Loucy (cell line): ENCODE measurements around the gene PHF20.

Experiments
- H2AFZ ChIP-seq: fragments of 200-600 bp; sonication (generic); 2 replicates; pipeline ENCODE4 v1.6.0; 2016; ENCODE audit warnings: antibody characterized with exemption, mild to moderate bottlenecking, low read length, moderate library complexity
- H3F3A ChIP-seq: fragments of 200-600 bp; 2 replicates; pipeline ENCODE4 v1.6.0; 2016; ENCODE audit warnings: antibody characterized with exemption, low read depth, mild to moderate bottlenecking
- H3K27me3 ChIP-seq: fragments of 200-600 bp; sonication (generic); 2 replicates; pipeline ENCODE4 v1.6.1; 2014; ENCODE audit warnings: low read length, mild to moderate bottlenecking; ENCODE audit not compliant: insufficient read depth, poor library complexity, severe bottlenecking
- H3K36me3 ChIP-seq: fragments of 200-600 bp; sonication (generic); 2 replicates; pipeline ENCODE4 v1.6.1; 2016; ENCODE audit warnings: low read length; ENCODE audit not compliant: insufficient read depth
- H3K4me1 ChIP-seq: fragments of 200-600 bp; sonication (generic); 2 replicates; pipeline ENCODE4 v1.5.1; 2014; ENCODE audit warnings: low read length, mild to moderate bottlenecking; ENCODE audit not compliant: insufficient read depth, poor library complexity, severe bottlenecking
- H3K4me2 ChIP-seq: fragments of 200-600 bp; sonication (generic); 2 replicates; pipeline ENCODE4 v1.6.0; 2014; ENCODE audit warnings: antibody characterized with exemption, low read length, low read depth, mild to moderate bottlenecking; ENCODE audit not compliant: poor library complexity, severe bottlenecking
- H3K4me3 ChIP-seq: fragments of 200-600 bp; sonication (generic); 2 replicates; pipeline ENCODE4 v1.5.1; 2014; ENCODE audit warnings: low read length, mild to moderate bottlenecking, mixed read lengths; ENCODE audit not compliant: poor library complexity, severe bottlenecking
- H3K79me2 ChIP-seq: fragments of 200-600 bp; sonication (generic); 2 replicates; pipeline ENCODE4 v1.6.1; 2014; ENCODE audit warnings: low read length; ENCODE audit not compliant: insufficient read depth
- H3K9ac ChIP-seq: fragments of 200-600 bp; sonication (generic); 2 replicates; pipeline ENCODE4 v1.6.0; 2014; ENCODE audit warnings: mild to moderate bottlenecking, low read depth, low read length, moderate library complexity; ENCODE audit not compliant: poor library complexity, severe bottlenecking
- H3K9me2 ChIP-seq: fragments of 200-600 bp; sonication (generic); replicated peaks from 2 replicates; pipeline ENCODE4 v1.6.1; 2016; ENCODE audit warnings: low read depth, low read length, mixed read lengths
- H3K9me3 ChIP-seq: fragments of 200-600 bp; sonication (generic); 2 replicates; pipeline ENCODE4 v1.6.1; 2014; ENCODE audit warnings: mild to moderate bottlenecking, antibody characterized with exemption, low read length, low read depth; ENCODE audit not compliant: insufficient read depth
- H4K20me1 ChIP-seq: fragments of 200-600 bp; sonication (generic); 2 replicates; pipeline ENCODE4 v1.6.0; 2014; ENCODE audit warnings: antibody characterized with exemption, low read length, mild to moderate bottlenecking; ENCODE audit not compliant: insufficient read depth, poor library complexity, severe bottlenecking
- EZH2phosphoT487 ChIP-seq: fragments of 200-600 bp; IDR thresholded peaks from 2 replicates; pipeline ENCODE4 v1.6.1; 2018; ENCODE audit warnings: antibody characterized with exemption, mild to moderate bottlenecking, moderate library complexity, borderline replicate concordance
- TF ChIP-seq, protein P1 (sequence below): fragments of 200-600 bp; sonication (generic); conservative IDR thresholded peaks from 2 replicates; pipeline ENCODE4 v1.5.1; 2014; ENCODE audit warnings: mild to moderate bottlenecking, antibody characterized with exemption, low read length

The PHF20 gene

DNA sequence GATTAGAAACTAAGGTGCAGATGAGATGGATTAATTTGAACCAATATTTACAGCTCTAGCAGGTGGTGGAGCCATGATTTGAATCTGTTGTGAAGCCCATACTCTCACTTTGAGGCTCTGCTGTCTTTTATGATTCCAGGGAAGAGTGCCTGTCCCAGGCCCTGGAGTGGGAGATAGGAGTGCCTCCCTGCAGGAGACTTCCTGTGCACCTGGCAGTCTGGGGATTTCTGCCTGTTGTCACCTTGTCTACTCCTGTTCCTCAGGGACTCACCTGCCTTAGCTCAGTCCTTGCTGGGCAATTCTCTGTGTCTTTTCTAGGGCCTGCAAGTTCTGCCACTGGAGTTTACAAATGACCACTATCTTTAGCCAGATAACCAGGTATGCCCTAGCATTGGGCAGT lies 136.2 kb downstream of the PHF20 start:
- no peaks in the 10 kb centered on the region for H3K27me3 ChIP-seq
- no peak overlapping the region for H3K9ac ChIP-seq
- no peaks in the 10 kb centered on the region for H3K79me2 ChIP-seq
- H3K36me3 ChIP-seq, result peaks cover 20% of the 10 kb centered on the region; the same call in 1 of the 2 replicates
- no peaks in the 10 kb centered on the region for H3K4me1 ChIP-seq
- H2AFZ ChIP-seq, result no peak overlapping the region
- no peak overlapping the region for H3K4me3 ChIP-seq
- TF ChIP-seq, protein P1, sequence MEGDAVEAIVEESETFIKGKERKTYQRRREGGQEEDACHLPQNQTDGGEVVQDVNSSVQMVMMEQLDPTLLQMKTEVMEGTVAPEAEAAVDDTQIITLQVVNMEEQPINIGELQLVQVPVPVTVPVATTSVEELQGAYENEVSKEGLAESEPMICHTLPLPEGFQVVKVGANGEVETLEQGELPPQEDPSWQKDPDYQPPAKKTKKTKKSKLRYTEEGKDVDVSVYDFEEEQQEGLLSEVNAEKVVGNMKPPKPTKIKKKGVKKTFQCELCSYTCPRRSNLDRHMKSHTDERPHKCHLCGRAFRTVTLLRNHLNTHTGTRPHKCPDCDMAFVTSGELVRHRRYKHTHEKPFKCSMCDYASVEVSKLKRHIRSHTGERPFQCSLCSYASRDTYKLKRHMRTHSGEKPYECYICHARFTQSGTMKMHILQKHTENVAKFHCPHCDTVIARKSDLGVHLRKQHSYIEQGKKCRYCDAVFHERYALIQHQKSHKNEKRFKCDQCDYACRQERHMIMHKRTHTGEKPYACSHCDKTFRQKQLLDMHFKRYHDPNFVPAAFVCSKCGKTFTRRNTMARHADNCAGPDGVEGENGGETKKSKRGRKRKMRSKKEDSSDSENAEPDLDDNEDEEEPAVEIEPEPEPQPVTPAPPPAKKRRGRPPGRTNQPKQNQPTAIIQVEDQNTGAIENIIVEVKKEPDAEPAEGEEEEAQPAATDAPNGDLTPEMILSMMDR, result no peak
- TF ChIP-seq EZH2phosphoT487, result no peak
- H4K20me1 ChIP-seq, result no peaks in the 10 kb centered on the region
- no peaks in the 10 kb centered on the region for H3K9me3 ChIP-seq
- H3K4me2 ChIP-seq, result no peak overlapping the region
- no peaks in the 10 kb centered on the region for H3F3A ChIP-seq
- H3K9me2 ChIP-seq, result no peaks in the 10 kb centered on the region

DNA sequence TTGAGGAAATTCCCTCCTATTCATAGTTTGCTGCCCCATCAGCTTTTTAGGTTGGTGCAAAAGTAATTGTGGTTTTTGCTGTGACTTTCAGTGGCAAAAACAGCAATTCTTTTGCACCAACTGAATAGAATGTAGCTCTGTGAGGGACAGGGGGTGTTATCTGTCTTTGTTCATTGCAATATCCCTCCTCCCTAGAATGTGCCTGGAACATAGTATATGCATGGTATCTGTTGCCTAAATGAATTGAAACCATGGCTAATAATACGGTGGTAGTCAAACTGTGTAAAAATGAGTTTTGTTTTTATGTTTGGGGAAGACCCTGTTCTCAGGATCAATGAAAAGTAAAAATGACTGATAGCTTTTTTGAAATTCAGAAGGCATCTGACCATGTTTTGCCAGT lies 137.4 kb downstream of the PHF20 start:
- H3K36me3 ChIP-seq, result peaks cover 31% of the 10 kb centered on the region; the same call in 1 of the 2 replicates
- no peaks in the 10 kb centered on the region for H3K79me2 ChIP-seq
- H3K9me3 ChIP-seq, result no peaks in the 10 kb centered on the region
- TF ChIP-seq, protein P1, result no peak
- TF ChIP-seq EZH2phosphoT487, result no peak
- no peaks in the 10 kb centered on the region for H3K4me1 ChIP-seq
- no peaks in the 10 kb centered on the region for H3K27me3 ChIP-seq
- no peak overlapping the region for H3K4me2 ChIP-seq
- no peak overlapping the region for H2AFZ ChIP-seq
- H3F3A ChIP-seq, result no peaks in the 10 kb centered on the region
- no peak overlapping the region for H3K4me3 ChIP-seq
- no peaks in the 10 kb centered on the region for H3K9me2 ChIP-seq
- H4K20me1 ChIP-seq, result no peaks in the 10 kb centered on the region
- H3K9ac ChIP-seq, result no peak overlapping the region

DNA sequence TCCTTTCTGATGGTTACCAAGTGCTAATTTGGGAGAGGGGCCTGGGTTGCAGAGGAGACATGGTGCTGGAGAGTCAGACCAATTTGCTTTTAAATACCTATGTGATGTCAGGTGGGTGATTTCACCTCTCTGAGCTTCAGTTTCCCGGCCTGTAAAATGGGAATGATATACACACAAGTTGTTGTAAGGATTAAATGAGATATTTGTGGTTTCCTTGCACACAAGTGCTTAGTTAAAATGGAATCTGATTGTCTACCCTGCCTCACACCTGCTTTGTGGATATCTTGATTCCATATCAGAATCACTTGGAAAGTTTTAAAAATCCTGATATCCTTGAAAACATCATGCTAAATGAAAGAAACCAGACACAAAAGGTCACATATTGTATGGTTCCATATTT lies 138.0 kb downstream of the PHF20 start:
- H3K79me2 ChIP-seq, result no peaks in the 10 kb centered on the region
- no peak overlapping the region for H3K9ac ChIP-seq
- no peak overlapping the region for H3K4me3 ChIP-seq
- no peak overlapping the region for H2AFZ ChIP-seq
- no peak overlapping the region for H3K4me2 ChIP-seq
- H4K20me1 ChIP-seq, result no peaks in the 10 kb centered on the region
- H3K9me2 ChIP-seq, result no peaks in the 10 kb centered on the region
- H3K27me3 ChIP-seq, result no peaks in the 10 kb centered on the region
- H3K4me1 ChIP-seq, result no peaks in the 10 kb centered on the region
- H3K9me3 ChIP-seq, result no peaks in the 10 kb centered on the region
- peaks cover 37% of the 10 kb centered on the region; the same call in 1 of the 2 replicates for H3K36me3 ChIP-seq
- TF ChIP-seq, protein P1, result no peak
- TF ChIP-seq EZH2phosphoT487, result no peak
- H3F3A ChIP-seq, result no peaks in the 10 kb centered on the region
